Mesodermal cell (in vitro differentiated cells): ENCODE measurements around the gene CAMK2B.

Experiments
- H3K27ac ChIP-seq: 2 replicates; pipeline ENCODE4 v1.7.0; 2013; ENCODE audit warnings: mild to moderate bottlenecking, low read depth, low read length, moderate library complexity; ENCODE audit not compliant: severe bottlenecking
- H3K36me3 ChIP-seq: 2 replicates; pipeline ENCODE4 v1.7.1; 2013; ENCODE audit warnings: mild to moderate bottlenecking, low read length, moderate library complexity; ENCODE audit not compliant: control insufficient read depth, insufficient read depth
- H3K4me1 ChIP-seq: one replicate; pipeline ENCODE4 v1.7.1; 2013; ENCODE audit warnings: mild to moderate bottlenecking, low read length; ENCODE audit not compliant: insufficient read depth, control insufficient read depth, poor library complexity, severe bottlenecking
- H3K4me3 ChIP-seq: 2 replicates; pipeline ENCODE4 v1.7.0; 2013; ENCODE audit warnings: low read length, control low read depth, mild to moderate bottlenecking; ENCODE audit not compliant: insufficient read depth, poor library complexity, severe bottlenecking; ENCODE audit errors: extremely low read depth
- H3K9me3 ChIP-seq: 2 replicates; pipeline ENCODE4 v1.7.1; 2013; ENCODE audit warnings: mild to moderate bottlenecking, low read length, moderate library complexity; ENCODE audit not compliant: control insufficient read depth
- WGBS, 2 experiments: methylation state at CpG; one replicate each; pipeline ENCODE4 v1.1.5; 2013; ENCODE audit warnings: missing lambda C conversion rate in 2 of 2; ENCODE audit not compliant: insufficient coverage in 2 of 2; 5-methylcytosine and 5-hydroxymethylcytosine counted together

The CAMK2B gene

DNA sequence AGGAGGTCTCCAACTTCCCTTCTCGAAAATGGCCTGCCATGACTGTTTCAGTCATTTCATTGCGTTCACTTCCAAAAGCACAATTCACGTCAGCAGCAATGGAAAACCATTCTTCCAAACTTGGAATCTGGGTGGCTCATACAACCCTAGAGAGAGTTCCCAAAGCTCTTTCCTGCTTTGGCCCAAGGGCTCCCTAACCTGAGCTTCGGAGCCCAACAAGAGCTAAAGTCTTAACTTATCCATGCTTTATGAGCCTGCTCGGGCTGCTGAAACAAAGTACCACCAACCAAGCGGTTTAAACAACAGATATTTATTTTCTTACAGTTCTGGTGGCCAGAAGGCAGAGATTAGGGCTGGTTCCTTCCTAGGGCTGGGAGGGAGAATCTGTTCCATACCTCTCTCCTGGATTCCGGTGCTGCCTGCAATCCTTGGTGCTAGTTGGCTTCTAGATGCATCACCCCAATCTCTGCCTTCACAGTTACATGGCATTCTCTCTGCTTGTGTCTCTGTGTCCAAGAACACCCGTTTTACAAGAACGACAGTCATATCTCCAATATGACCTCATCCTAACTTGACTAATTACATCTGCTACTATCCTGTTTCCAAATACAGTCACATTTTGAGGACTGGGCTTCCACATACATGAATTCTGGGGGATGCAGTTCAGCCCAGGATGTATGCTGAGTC lies 33.5 kb downstream of the CAMK2B start:
- WGBS, 2 experiments: 86 to 92% methylated on average over 8 of the region's 9 CpGs
- Histone ChIP-seq H3K4me3 (no peak overlapping the region), H3K4me1 (no peaks in the 10 kb centered on the region), H3K36me3 (no peaks in the 10 kb centered on the region), H3K27ac (no peak overlapping the region), H3K9me3 (no peaks in the 10 kb centered on the region)

DNA sequence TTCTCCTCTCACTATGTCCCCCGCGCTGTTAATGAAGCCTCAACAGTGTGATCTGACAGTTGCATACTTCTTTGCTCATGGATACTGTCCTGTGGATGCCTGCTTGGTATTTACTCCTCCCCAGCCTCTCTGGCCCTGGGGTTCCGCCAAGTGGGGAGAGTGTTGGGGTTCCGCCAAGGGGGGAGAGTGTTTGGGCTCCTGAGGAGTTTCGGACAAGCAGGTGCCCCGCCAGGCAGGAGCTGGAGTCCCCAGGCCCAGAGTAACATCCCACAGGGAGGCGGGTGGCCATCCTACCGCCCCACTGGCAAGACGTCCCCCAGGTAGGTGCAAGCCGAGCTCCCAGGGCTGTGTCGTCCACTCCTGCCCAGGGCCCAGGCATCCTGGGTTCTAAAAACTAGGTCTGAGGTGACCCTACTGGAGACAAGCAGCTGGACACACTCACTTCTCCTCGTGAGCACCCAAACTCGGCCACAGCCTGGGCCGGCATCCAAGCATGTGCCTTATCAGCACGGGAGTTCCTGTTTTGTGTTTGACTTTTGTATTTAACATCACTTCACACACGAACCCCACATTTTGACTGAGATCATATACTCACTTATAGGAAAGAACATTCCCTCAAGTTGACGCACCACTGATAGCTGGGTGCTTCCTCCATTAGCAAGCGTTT lies 34.2 kb downstream of the CAMK2B start:
- WGBS, 2 experiments: 93 to 96% methylated on average over 12 to 14 of the region's 18 CpGs
- no peak overlapping the region for H3K4me3 ChIP-seq
- no peaks in the 10 kb centered on the region for H3K4me1 ChIP-seq
- no peaks in the 10 kb centered on the region for H3K36me3 ChIP-seq
- H3K9me3 ChIP-seq: no peaks in the 10 kb centered on the region
- H3K27ac ChIP-seq: no peak overlapping the region

DNA sequence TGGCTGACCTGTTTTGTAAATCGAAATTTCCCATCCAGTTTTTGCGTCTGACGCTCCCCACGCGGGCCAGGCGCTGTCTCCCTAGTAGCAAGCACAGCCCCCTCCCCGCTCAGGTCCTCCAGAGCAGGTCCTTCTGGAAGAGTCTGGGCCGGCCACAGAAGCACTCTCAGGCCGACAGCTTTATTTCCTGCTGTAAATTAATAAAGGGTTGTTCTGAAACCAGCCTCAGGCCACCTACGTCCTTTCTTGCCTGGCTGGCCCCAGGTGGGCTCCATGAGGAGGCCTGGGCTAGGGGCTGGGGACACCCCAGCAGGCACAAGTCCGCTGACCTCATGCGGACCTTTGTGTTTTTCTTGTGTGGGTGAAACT lies 35.2 kb downstream of the CAMK2B start:
- 86 to 91% methylated on average over 7 to 9 of the region's 12 CpGs for WGBS, 2 experiments
- no peaks in the 10 kb centered on the region for H3K4me1 ChIP-seq
- H3K36me3 ChIP-seq: no peaks in the 10 kb centered on the region
- H3K9me3 ChIP-seq: no peaks in the 10 kb centered on the region
- H3K27ac ChIP-seq: no peak overlapping the region
- no peak overlapping the region for H3K4me3 ChIP-seq

DNA sequence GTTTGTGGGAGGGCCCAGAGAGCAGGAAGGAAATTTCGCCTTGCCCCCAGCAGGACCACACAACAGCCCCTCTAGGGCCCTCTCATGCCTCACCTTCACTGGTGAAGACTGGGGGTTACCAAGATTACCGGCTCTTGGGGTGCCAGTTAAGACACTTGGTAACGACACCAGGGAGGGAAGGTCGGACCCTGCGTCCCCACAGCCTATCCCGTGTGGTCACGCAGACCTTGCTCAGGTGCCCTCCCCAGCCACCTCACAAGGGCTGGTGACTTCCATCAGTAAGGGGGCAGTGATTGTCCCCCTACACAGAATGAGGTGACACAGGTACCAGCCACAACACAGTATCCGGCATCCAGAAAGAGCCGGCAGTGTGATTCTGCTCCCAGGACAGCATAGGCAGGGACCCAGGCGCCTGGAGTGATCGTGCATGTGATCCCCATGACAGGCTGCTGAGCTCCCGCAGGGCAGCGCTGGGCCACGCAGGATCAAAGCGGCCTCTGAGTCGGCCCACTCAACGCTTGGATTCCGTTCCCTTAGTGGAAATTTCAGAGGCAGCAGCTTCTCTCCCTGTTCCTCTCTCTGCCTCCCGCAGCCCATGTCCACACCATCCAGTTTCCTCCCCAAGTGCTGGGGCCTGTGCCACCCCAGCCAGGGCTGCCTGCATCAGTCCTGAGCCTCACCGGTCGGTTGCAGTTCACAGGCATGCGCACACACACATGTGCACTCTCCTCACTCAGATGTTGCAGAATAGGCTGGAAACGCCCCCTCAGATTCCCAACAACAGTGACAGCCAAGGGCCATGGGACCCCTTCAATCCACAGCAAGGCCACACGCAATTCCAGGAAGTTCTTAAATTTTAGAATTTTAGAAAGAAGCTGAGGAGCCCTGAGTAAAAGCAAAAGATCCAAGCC lies 35.8 kb downstream of the CAMK2B start:
- H3K4me1 ChIP-seq: no peaks in the 10 kb centered on the region
- H3K9me3 ChIP-seq: no peaks in the 10 kb centered on the region
- H3K36me3 ChIP-seq: no peaks in the 10 kb centered on the region
- H3K4me3 ChIP-seq: no peak overlapping the region
- WGBS, 2 experiments: 92% methylated on average over 18 to 22 of the region's 24 CpGs
- H3K27ac ChIP-seq: no peak overlapping the region

DNA sequence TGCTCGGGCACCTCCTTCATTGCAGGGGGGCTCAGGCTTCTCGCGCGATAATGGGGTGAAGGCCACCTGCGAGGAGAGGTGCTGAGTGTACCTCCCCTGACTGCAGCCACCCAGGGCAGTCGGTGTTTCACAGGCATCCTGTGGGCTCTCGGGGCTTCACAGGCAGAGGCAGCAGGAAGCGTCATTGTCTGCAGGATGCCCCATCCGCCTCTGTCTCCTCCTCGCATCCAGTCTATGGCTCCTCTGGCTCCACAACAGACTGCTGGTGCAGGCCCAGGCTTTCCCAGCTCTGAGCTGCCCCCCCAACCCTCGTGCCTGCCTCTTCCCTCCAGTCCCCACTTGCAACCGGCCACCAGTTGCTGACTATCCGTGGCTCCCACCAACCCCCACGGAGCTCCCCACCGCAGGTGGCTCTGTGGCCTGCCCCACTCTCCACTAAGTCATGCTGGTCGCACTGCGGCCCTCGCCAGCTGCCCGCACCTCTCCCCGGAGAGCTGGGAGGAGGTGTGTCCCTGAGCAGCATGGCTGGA lies 36.5 kb downstream of the CAMK2B start:
- Histone ChIP-seq H3K27ac (no peak overlapping the region), H3K4me3 (no peak overlapping the region), H3K36me3 (no peaks in the 10 kb centered on the region), H3K4me1 (no peaks in the 10 kb centered on the region), H3K9me3 (no peaks in the 10 kb centered on the region)
- WGBS, 2 experiments: 81 to 89% methylated on average over 18 to 19 of the region's 20 CpGs

DNA sequence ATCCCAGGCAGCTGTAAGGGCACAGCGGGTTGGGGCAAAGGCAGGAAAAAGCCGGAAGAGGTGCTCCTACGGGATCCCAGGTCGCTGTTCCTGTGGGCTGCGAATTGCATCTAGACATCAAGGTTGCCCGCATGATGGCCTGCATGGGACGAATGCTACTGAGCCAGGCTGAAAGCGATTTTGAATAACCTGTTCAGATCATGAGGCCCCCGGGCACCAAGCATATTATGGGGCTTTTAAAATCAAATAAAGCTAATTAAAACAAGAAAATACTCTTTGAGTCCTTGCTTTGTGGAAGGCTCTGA lies 37.1 kb downstream of the CAMK2B start:
- WGBS, 2 experiments: 91 to 93% methylated on average over 7 to 8 of the region's 9 CpGs
- H3K36me3 ChIP-seq: no peaks in the 10 kb centered on the region
- no peaks in the 10 kb centered on the region for H3K4me1 ChIP-seq
- no peak overlapping the region for H3K27ac ChIP-seq
- H3K4me3 ChIP-seq: no peak overlapping the region
- H3K9me3 ChIP-seq: no peaks in the 10 kb centered on the region

DNA sequence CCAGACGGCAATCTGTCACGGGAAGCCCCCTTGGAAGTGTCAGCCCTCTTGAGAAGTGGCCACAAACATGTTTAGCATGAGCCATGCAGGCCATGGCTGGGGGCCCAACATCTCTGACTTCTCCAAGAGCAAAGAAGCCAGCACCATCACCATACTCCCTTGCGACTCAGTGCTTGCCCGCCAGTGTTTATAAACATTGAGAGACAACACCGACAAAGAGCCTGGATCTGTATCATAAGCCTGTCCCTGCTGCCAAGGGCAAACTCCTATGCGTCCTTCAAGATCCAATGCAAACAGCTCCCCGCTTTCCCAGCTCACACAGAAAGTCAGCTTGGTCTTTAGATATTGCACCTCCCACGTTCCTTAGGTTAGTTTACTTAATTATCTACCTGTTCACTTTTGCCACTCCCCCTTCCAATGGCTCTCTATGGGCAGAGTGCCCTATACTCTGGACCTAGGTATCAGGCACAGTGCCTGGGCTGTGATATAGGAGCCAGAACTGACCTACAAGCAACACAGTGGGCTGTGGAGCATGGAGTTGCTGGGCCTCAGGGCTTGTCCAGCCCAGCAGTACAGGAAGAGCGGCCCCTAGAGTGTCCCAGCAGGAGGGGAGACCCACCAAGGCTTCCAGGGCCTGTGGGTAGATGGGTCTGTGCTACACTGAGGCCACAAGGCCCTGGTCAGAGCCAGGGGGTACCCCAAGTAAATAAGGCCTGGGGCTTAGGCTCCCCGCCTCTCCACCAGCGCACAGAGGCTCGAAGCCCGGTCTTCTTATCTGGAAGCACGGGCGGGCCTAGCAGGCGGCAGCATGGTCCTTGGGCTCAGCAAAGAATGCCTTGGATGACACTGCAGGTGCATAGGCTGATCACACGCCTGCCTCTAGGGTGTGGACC lies 37.7 kb downstream of the CAMK2B start:
- Histone ChIP-seq H3K4me1 (no peaks in the 10 kb centered on the region), H3K4me3 (no peak overlapping the region), H3K9me3 (no peaks in the 10 kb centered on the region), H3K36me3 (no peaks in the 10 kb centered on the region), H3K27ac (no peak overlapping the region)
- 89 to 97% methylated on average over 16 to 17 of the region's 17 CpGs for WGBS, 2 experiments

DNA sequence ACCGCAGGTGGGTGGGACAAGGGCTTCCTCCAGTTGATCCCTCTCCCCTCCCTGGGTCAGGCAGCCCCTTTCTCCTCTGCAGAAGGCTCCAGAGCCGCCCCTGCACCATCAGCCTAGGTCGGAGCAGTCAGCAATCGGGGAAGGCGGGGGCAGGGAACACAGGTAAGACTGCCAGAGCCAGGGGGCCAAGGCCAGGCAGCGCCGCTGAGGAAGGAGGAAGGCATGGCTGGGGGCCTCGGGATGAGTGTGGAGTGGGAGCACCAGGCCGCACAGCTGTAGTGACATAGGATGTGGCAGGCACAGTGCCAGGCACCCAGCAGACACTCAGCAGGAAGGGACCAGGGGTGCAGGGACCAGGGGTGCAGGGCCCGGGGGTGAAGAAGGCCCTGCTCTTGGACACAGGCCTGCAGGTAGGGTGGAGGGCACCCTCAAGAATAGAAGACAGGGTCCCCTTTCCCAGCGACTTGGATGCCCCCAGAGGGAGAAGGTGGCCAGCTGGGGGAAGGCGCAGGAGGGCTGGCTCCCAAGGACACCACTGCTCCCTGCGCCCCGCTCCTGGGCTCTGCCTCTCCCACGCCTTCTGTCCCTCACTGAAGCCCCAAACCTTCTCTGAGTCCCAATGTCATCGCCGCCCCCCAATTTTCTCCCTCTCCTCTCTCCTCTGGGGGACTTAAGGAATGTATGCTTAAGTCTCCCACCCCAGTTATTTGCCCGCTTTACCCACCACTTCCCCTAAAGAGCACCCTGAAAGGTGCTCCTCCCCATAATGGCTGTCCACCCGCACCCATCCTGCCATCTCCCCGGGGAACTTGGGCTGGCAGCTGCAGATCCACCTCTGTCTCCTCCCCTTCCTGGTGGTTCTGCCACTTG lies 38.5 kb downstream of the CAMK2B start:
- 88 to 91% methylated on average over 12 to 19 of the region's 20 CpGs for WGBS, 2 experiments

DNA sequence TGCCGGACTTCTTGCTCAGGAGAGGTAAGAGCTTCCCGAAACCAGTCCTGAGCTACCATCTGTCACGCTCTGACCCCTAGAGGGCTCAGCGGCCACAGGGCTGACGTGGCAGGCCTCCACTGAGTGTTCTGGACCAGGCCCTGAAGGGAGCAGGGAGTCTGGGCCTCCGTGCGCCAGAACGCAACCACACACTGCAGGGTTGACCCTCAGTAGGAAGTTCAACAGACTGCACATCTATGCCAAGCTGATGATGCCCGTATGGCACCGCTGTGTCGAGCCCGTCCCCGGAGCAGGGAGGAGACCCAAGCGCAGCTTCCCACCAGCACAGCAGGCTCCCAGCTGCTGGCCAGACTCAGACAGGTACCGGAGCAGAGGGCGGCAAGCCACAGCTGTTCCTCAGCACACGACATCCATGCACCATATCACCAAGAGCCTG lies 39.2 kb downstream of the CAMK2B start:
- Histone ChIP-seq H3K27ac (no peak overlapping the region), H3K4me3 (no peak overlapping the region), H3K4me1 (no peaks in the 10 kb centered on the region), H3K9me3 (no peaks in the 10 kb centered on the region), H3K36me3 (no peaks in the 10 kb centered on the region)
- 81 to 94% methylated on average over 7 to 14 of the region's 17 CpGs for WGBS, 2 experiments

More for the DNA sequence above, 38.5 kb downstream of the CAMK2B start:
- H3K27ac ChIP-seq: no peak overlapping the region
- H3K9me3 ChIP-seq: no peaks in the 10 kb centered on the region
- no peaks in the 10 kb centered on the region for H3K4me1 ChIP-seq
- no peaks in the 10 kb centered on the region for H3K36me3 ChIP-seq
- no peak overlapping the region for H3K4me3 ChIP-seq
